GM12878 (cell line): Measurements from ENCODE around the gene ITM2C. TPM values are rescaled to one million over a fixed set of nuclear protein-coding genes. Genes with fewer than 3 reads are reported as not detected.

ENCODE experiments used
- BHLHE40 ChIP-seq, 2 experiments: fragments of 450-650 bp in 1 of 2; IDR thresholded peaks; 2 replicates each; pipeline ENCODE4 v1.6.1; 2011 to 2017; ENCODE audit warnings: low read depth in 2 of 2, borderline replicate concordance in 1 of 2, improper control_type of control experiment in 1 of 2, low read length in 1 of 2, mild to moderate bottlenecking in 1 of 2
- BMI1 ChIP-seq: fragments of 450-650 bp; IDR thresholded peaks from 2 replicates; pipeline ENCODE4 v1.6.1; 2016; ENCODE audit warnings: mild to moderate bottlenecking, moderate library complexity, borderline replicate concordance
- CBFB ChIP-seq: IDR thresholded peaks from 2 replicates; pipeline ENCODE4 v1.6.1; 2016; ENCODE audit warnings: antibody characterized with exemption, low read depth
- CBX3 ChIP-seq: fragments of 200-600 bp; sonication (generic); IDR thresholded peaks from 2 replicates; pipeline ENCODE4 v1.6.1; 2016; ENCODE audit warnings: low read depth, borderline replicate concordance
- CTCF ChIP-seq, 3 experiments: IDR thresholded peaks in 2 of 3; conservative IDR thresholded peaks in 1 of 3; 2 replicates each; pipeline ENCODE4 v1.5.1; 2011; ENCODE audit warnings: low read depth in 3 of 3, low read length in 3 of 3, mild to moderate bottlenecking in 3 of 3, control low read depth in 2 of 3, moderate library complexity in 2 of 3, inconsistent platforms in 1 of 3, mixed read lengths in 1 of 3; ENCODE audit not compliant: control insufficient read depth in 2 of 3, insufficient read depth in 1 of 3; ENCODE audit errors: extremely low read depth in 1 of 3
- EZH2 ChIP-seq: IDR thresholded peaks from 2 replicates; pipeline ENCODE4 v1.6.1; 2012; ENCODE audit warnings: low read depth, mild to moderate bottlenecking, control low read depth, inconsistent platforms, low read length, borderline replicate concordance; ENCODE audit not compliant: control insufficient read depth
- GATAD2B ChIP-seq: fragments of 450-650 bp; conservative IDR thresholded peaks from 2 replicates; pipeline ENCODE4 v1.6.1; 2017; ENCODE audit warnings: low read depth, mild to moderate bottlenecking, moderate library complexity
- IRF5 ChIP-seq: fragments of 450-650 bp; IDR thresholded peaks from 2 replicates; pipeline ENCODE4 v1.6.1; 2017; ENCODE audit warnings: borderline replicate concordance
- KAT2A ChIP-seq: conservative IDR thresholded peaks from 2 replicates; pipeline ENCODE4 v1.6.1; 2011; ENCODE audit warnings: low read depth, low read length; ENCODE audit not compliant: control insufficient read depth
- MEF2A ChIP-seq: IDR thresholded peaks from 2 replicates; pipeline ENCODE4 v1.6.1; 2011; ENCODE audit warnings: low read depth, mild to moderate bottlenecking, low read length, moderate library complexity; ENCODE audit not compliant: insufficient read depth
- MYC ChIP-seq: IDR thresholded peaks from 2 replicates; pipeline ENCODE4 v1.6.1; 2011; ENCODE audit warnings: mild to moderate bottlenecking, low read length, moderate library complexity, inconsistent platforms; ENCODE audit not compliant: insufficient read depth, insufficient replicate concordance, insufficient read length, severe bottlenecking
- NFXL1 ChIP-seq: fragments of 450-650 bp; IDR thresholded peaks from 2 replicates; pipeline ENCODE4 v1.6.1; 2017; ENCODE audit warnings: antibody characterized with exemption, mild to moderate bottlenecking, borderline replicate concordance
- PAX5 ChIP-seq: IDR thresholded peaks from 2 replicates; pipeline ENCODE4 v1.6.1; 2011; ENCODE audit warnings: low read depth, low read length, borderline replicate concordance
- POLR2AphosphoS5 ChIP-seq: IDR thresholded peaks from 2 replicates; pipeline ENCODE4 v1.6.1; 2011; ENCODE audit warnings: mild to moderate bottlenecking, low read length, inconsistent platforms
- SMC3 ChIP-seq: IDR thresholded peaks from 2 replicates; pipeline ENCODE4 v1.6.1; 2011; ENCODE audit warnings: low read length, improper control_type of control experiment, borderline replicate concordance
- TCF12 ChIP-seq: IDR thresholded peaks from 2 replicates; pipeline ENCODE4 v1.6.1; 2011; ENCODE audit warnings: low read depth, mild to moderate bottlenecking, low read length
- USF1 ChIP-seq: IDR thresholded peaks from 2 replicates; pipeline ENCODE4 v1.6.1; 2011; ENCODE audit warnings: borderline replicate concordance, low read depth, mild to moderate bottlenecking, moderate library complexity, mixed read lengths, low read length; ENCODE audit not compliant: insufficient read depth; ENCODE audit errors: extremely low read length
- ZNF384 ChIP-seq: IDR thresholded peaks from 2 replicates; pipeline ENCODE4 v1.6.1; 2012; ENCODE audit warnings: low read depth, mild to moderate bottlenecking, low read length, improper control_type of control experiment, borderline replicate concordance
- polyA plus RNA-seq, 11 experiments: library from polyadenylated mRNA; depleted of rRNA in 4 of 11; unstranded in 6 of 11; stranded (reverse) in 5 of 11; fragments of >200 nt; fragmentation: Nextera tagmentation in 4 of 11; fragmentation: Illumina TruSeq in 1 of 11; extraction: Ambion mirVana in 4 of 11; extraction: Trizol in 1 of 11; gene quantifications; 1 replicate in 1 of 11; 2 replicates in 10 of 11; pipeline versions ENCODE4 v1.2.1 to v1.2.3, GENCODE V29; 2011 to 2016; ENCODE audit warnings: inconsistent platforms in 2 of 11, missing spikeins in 2 of 11, low read depth in 1 of 11
- total RNA-seq, 4 experiments: library from RNA; depleted of rRNA in 3 of 4; stranded (reverse); fragments of >200 nt in 3 of 4; fragmentation: Illumina TruSeq in 1 of 4; extraction: Trizol in 1 of 4; gene quantifications; 2 replicates each; pipeline versions ENCODE4 v1.2.1 to v1.2.3, GENCODE V29; 2013 to 2021
- TF ChIP-seq, protein P1 (sequence below): fragments of 450-650 bp; IDR thresholded peaks from 2 replicates; pipeline ENCODE4 v1.6.1; 2017; ENCODE audit warnings: mild to moderate bottlenecking, low read depth, inconsistent platforms; ENCODE audit not compliant: poor library complexity, severe bottlenecking
- TF ChIP-seq, protein P2 (sequence below): fragments of 450-650 bp; IDR thresholded peaks from 2 replicates; pipeline ENCODE4 v1.6.1; 2016; ENCODE audit warnings: mild to moderate bottlenecking

The ITM2C gene
- total and polyA plus RNA-seq, 10 of the 15 experiments (the other 5 are each of a cell fraction or from before 2014, with no cell fraction given) = 5.4 to 195 (median 149) TPM

DNA sequence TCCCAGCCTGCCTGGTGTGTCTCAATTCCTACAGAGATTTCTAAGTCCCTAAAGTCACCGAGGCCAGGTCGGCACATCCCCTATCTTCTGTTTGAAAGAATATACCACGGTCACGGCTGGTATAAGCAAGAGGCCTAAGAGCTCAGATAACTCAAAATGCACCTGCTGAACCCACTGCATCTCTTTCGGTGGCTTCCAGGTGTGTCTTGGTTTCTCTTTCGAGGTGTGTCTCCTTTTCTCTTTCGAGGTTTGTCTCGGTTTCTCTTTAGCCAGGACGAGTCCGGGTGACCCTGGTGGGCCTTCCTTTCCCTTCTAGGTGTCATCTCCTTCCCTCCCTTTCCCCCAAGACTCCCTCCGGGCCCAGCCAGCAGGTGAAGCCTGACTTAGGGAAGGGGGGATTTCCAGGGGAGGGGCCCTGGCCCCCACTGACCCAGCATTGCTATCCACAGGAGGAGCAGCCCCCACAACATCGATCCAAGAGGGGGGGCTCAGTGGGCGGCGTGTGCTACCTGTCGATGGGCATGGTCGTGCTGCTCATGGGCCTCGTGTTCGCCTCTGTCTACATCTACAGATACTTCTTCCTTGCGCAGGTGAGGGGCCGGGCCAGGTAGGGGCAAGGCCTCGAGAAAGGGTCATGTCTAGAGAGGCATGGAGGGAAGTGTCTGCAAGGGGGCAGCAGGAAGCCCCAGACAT is 8.4 kb downstream of the ITM2C start (continued):
- TF ChIP-seq BHLHE40 (IDR thresholded peaks at IDR 0.05; ENCODE audit: borderline replicate concordance in 1 of 2, low read depth in 2 of 2, low read length in 1 of 2) (peak; percentile 44 to 47; a peak in 2 of 4 replicates), POLR2AphosphoS5 (no peak), BMI1 (no peak), GATAD2B (0 out of 2 replicates have a peak, but pooled peaks have one; percentile 57), EZH2 (no peak), CBFB (no peak), CTCF (IDR thresholded peaks at IDR 0.05 in 2 of 3, conservative IDR thresholded peaks at IDR 0.05 in 1 of 3; ENCODE audit: control insufficient read depth in 2 of 3, extremely low read depth in 1 of 3, insufficient read depth in 1 of 3, low read depth in 3 of 3, low read length in 3 of 3) (no peak), IRF5 (no peak), USF1 (no peak), CBX3 (no peak), NFXL1 (no peak), PAX5 (peak; percentile 63; the same call in 1 of the 2 replicates), MEF2A (no peak), ZNF384 (no peak), MYC (no peak), SMC3 (no peak), TCF12 (peak; percentile 91), KAT2A (no peak)
- TF ChIP-seq, protein P1, sequence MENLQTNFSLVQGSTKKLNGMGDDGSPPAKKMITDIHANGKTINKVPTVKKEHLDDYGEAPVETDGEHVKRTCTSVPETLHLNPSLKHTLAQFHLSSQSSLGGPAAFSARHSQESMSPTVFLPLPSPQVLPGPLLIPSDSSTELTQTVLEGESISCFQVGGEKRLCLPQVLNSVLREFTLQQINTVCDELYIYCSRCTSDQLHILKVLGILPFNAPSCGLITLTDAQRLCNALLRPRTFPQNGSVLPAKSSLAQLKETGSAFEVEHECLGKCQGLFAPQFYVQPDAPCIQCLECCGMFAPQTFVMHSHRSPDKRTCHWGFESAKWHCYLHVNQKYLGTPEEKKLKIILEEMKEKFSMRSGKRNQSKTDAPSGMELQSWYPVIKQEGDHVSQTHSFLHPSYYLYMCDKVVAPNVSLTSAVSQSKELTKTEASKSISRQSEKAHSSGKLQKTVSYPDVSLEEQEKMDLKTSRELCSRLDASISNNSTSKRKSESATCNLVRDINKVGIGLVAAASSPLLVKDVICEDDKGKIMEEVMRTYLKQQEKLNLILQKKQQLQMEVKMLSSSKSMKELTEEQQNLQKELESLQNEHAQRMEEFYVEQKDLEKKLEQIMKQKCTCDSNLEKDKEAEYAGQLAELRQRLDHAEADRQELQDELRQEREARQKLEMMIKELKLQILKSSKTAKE = no peak
- TF ChIP-seq, protein P2, sequence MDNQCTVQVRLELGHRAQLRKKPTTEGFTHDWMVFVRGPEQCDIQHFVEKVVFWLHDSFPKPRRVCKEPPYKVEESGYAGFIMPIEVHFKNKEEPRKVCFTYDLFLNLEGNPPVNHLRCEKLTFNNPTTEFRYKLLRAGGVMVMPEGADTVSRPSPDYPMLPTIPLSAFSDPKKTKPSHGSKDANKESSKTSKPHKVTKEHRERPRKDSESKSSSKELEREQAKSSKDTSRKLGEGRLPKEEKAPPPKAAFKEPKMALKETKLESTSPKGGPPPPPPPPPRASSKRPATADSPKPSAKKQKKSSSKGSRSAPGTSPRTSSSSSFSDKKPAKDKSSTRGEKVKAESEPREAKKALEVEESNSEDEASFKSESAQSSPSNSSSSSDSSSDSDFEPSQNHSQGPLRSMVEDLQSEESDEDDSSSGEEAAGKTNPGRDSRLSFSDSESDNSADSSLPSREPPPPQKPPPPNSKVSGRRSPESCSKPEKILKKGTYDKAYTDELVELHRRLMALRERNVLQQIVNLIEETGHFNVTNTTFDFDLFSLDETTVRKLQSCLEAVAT = no peak
